ENCODE data around the gene COL5A1. TPM values are rescaled to one million over a fixed set of nuclear protein-coding genes. Genes with fewer than 3 reads are reported as not detected.

Gene COL5A1
- total RNA-seq, 4 donors from 2014 or later, result 1.6 to 2.8 (median 2.3) TPM

- TF ChIP-seq, protein P1, sequence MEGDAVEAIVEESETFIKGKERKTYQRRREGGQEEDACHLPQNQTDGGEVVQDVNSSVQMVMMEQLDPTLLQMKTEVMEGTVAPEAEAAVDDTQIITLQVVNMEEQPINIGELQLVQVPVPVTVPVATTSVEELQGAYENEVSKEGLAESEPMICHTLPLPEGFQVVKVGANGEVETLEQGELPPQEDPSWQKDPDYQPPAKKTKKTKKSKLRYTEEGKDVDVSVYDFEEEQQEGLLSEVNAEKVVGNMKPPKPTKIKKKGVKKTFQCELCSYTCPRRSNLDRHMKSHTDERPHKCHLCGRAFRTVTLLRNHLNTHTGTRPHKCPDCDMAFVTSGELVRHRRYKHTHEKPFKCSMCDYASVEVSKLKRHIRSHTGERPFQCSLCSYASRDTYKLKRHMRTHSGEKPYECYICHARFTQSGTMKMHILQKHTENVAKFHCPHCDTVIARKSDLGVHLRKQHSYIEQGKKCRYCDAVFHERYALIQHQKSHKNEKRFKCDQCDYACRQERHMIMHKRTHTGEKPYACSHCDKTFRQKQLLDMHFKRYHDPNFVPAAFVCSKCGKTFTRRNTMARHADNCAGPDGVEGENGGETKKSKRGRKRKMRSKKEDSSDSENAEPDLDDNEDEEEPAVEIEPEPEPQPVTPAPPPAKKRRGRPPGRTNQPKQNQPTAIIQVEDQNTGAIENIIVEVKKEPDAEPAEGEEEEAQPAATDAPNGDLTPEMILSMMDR (IDR thresholded peaks at IDR 0.05 in 4 of 5, conservative IDR thresholded peaks at IDR 0.05 in 1 of 5), result no peak
- no peak for TF ChIP-seq POLR2A (IDR thresholded peaks at IDR 0.05)
- Histone ChIP-seq H3K27me3 (no peaks in the 10 kb centered on the region), H3K4me1 (no peaks in the 10 kb centered on the region), H3K9me3 (no peaks in the 10 kb centered on the region), H3K36me3 (no peaks in the 10 kb centered on the region), H3K27ac (no peak overlapping the region), H3K4me3 (no peak overlapping the region)
- in situ Hi-C loops (cut with MboI; ENCODE audit: low sequenced_read_pairs in 4 of 4) (no loop called here), intact Hi-C loops (cut with DNase I; ENCODE audit: low total_unique reads) (no loop called here)
- DNase-seq (no peak), ATAC-seq (no peak)
These were observed 206.3 kb downstream of the COL5A1 start for GRCh38 chr9:134847752-134848432.

GRCh38 chr9:134848504-134848903 is 206.9 kb downstream of the COL5A1 start:
- Histone ChIP-seq H3K4me3 (no peak overlapping the region), H3K36me3 (no peaks in the 10 kb centered on the region), H3K9me3 (no peaks in the 10 kb centered on the region), H3K27ac (no peak overlapping the region), H3K27me3 (no peaks in the 10 kb centered on the region), H3K4me1 (no peaks in the 10 kb centered on the region)
- DNase-seq (no peak), ATAC-seq (no peak)
- intact Hi-C loops (cut with DNase I; ENCODE audit: low total_unique reads) (no loop called here), in situ Hi-C loops (cut with MboI; ENCODE audit: low sequenced_read_pairs in 4 of 4) (no loop called here)
- TF ChIP-seq, protein P1 (IDR thresholded peaks at IDR 0.05 in 4 of 5, conservative IDR thresholded peaks at IDR 0.05 in 1 of 5), result no peak
- TF ChIP-seq POLR2A (IDR thresholded peaks at IDR 0.05), result no peak

- in situ Hi-C loops (cut with MboI; ENCODE audit: low sequenced_read_pairs in 4 of 4), result no loop called here
- Histone ChIP-seq H3K27ac (no peak overlapping the region), H3K9me3 (no peaks in the 10 kb centered on the region), H3K27me3 (no peaks in the 10 kb centered on the region), H3K4me3 (no peak overlapping the region), H3K36me3 (no peaks in the 10 kb centered on the region), H3K4me1 (no peaks in the 10 kb centered on the region)
- no peak for ATAC-seq
- intact Hi-C loops (cut with DNase I; ENCODE audit: low total_unique reads), result no loop called here
- DNase-seq, result no peak
- TF ChIP-seq, protein P1 (IDR thresholded peaks at IDR 0.05 in 4 of 5, conservative IDR thresholded peaks at IDR 0.05 in 1 of 5), result no peak
- no peak for TF ChIP-seq POLR2A (IDR thresholded peaks at IDR 0.05)
These were observed 209.0 kb downstream of the COL5A1 start for GRCh38 chr9:134850611-134851010.

GRCh38 chr9:134851020-134851419 is 209.4 kb downstream of the COL5A1 start:
- ATAC-seq, result no peak
- Histone ChIP-seq H3K4me3 (no peak overlapping the region), H3K4me1 (no peaks in the 10 kb centered on the region), H3K27ac (no peak overlapping the region), H3K9me3 (no peaks in the 10 kb centered on the region), H3K27me3 (no peaks in the 10 kb centered on the region), H3K36me3 (no peaks in the 10 kb centered on the region)
- in situ Hi-C loops (cut with MboI; ENCODE audit: low sequenced_read_pairs in 4 of 4), result no loop called here
- intact Hi-C loops (cut with DNase I; ENCODE audit: low total_unique reads), result no loop called here
- TF ChIP-seq, protein P1 (IDR thresholded peaks at IDR 0.05 in 4 of 5, conservative IDR thresholded peaks at IDR 0.05 in 1 of 5), result no peak
- no peak for TF ChIP-seq POLR2A (IDR thresholded peaks at IDR 0.05)
- no peak for DNase-seq
